ENCODE data around the gene LTBP1.

- no peak for TF ChIP-seq CTCF (IDR thresholded peaks at IDR 0.05)
- TF ChIP-seq POLR2AphosphoS5 (IDR thresholded peaks at IDR 0.05; ENCODE audit: low read depth, low read length): no peak
- TF ChIP-seq TCF7L2 (IDR thresholded peaks at IDR 0.05; ENCODE audit: low read depth, low read length): no peak
- TF ChIP-seq REST (IDR thresholded peaks at IDR 0.05; ENCODE audit: insufficient read depth in 1 of 2, low read depth in 2 of 2, low read length in 1 of 2): no peak
- TF ChIP-seq SIN3A (IDR thresholded peaks at IDR 0.05; ENCODE audit: borderline replicate concordance, insufficient read depth, low read depth, low read length): no peak
These were observed 39.7 kb downstream of the LTBP1 start for GRCh38 chr2:32986480-32986879.

All from Panc1 (cell line).